Measurements from ENCODE around the gene DNAJC22. TPM values are rescaled to one million over a fixed set of nuclear protein-coding genes. Genes with fewer than 3 reads are reported as not detected.

The DNAJC22 gene
- 10 to 100 TPM; 29.0 to 34.2 TPM for total RNA-seq

- DNase-seq = peak; percentile 40
- intact Hi-C loops (cut with DNase I) = no loop called here
- peak within 1 kb of the TSS; percentile 38 for H3K4me3 ChIP-seq
- peak within 1 kb of the TSS; percentile 22 to 56 for H3K9ac ChIP-seq (ENCODE audit: low read depth in 2 of 2, low read length in 2 of 2)
- peaks cover 56% of the 10 kb centered on the region for H3K27me3 ChIP-seq
- TF ChIP-seq, protein P1, sequence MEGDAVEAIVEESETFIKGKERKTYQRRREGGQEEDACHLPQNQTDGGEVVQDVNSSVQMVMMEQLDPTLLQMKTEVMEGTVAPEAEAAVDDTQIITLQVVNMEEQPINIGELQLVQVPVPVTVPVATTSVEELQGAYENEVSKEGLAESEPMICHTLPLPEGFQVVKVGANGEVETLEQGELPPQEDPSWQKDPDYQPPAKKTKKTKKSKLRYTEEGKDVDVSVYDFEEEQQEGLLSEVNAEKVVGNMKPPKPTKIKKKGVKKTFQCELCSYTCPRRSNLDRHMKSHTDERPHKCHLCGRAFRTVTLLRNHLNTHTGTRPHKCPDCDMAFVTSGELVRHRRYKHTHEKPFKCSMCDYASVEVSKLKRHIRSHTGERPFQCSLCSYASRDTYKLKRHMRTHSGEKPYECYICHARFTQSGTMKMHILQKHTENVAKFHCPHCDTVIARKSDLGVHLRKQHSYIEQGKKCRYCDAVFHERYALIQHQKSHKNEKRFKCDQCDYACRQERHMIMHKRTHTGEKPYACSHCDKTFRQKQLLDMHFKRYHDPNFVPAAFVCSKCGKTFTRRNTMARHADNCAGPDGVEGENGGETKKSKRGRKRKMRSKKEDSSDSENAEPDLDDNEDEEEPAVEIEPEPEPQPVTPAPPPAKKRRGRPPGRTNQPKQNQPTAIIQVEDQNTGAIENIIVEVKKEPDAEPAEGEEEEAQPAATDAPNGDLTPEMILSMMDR (IDR thresholded peaks at IDR 0.05) = no peak
- H3K36me3 ChIP-seq = no peaks in the 10 kb centered on the region
- H3K9me3 ChIP-seq = no peaks in the 10 kb centered on the region
- H3K27ac ChIP-seq = no peak within 1 kb of the TSS
- H3K4me1 ChIP-seq = peaks cover 42% of the 10 kb centered on the region
These were observed at the start of gene DNAJC22 for GRCh38 chr12:49346659-49347310. TSS of gene DNAJC22 (plus strand) at chr12:49346888. CDS start at chr12:49348873, 1,985 bp downstream.

- Histone ChIP-seq H3K4me1 (peaks cover 12% of the 10 kb centered on the region), H3K27ac (no peak overlapping the region), H3K9ac (ENCODE audit: low read depth in 2 of 2, low read length in 2 of 2) (no peak overlapping the region), H3K36me3 (no peaks in the 10 kb centered on the region), H3K27me3 (peaks cover 47% of the 10 kb centered on the region), H3K9me3 (no peaks in the 10 kb centered on the region), H3K4me3 (no peak overlapping the region)
- TF ChIP-seq, protein P1 (IDR thresholded peaks at IDR 0.05) = no peak
- intact Hi-C loops (cut with DNase I) = no loop called here
- no peak for DNase-seq
These were observed 49.0 kb upstream of the DNAJC22 start for GRCh38 chr12:49297695-49298060.

DNA sequence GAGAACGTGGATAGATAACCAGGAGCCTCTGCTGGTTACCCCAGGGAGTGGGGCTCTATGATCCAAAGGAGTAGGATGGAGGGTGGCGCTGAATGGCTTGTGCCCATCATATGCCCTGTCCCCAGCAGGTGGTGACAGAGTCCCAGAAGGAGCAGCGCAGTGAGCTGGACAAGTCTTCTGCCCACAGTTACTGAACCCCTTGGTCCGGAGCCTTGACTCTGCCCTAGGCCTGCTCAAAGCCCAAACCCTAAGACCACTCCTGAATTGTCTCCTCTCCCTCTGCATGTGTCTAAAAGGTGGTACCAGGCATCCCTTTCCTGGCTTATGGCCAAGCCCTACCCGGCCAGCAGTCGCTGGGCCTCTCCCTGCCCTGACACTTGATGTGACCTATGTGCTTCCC, 48.5 kb upstream of the DNAJC22 start:
- Histone ChIP-seq H3K36me3 (no peaks in the 10 kb centered on the region), H3K4me3 (no peak overlapping the region), H3K27ac (no peak overlapping the region), H3K4me1 (peaks cover 12% of the 10 kb centered on the region), H3K9ac (ENCODE audit: low read depth in 2 of 2, low read length in 2 of 2) (no peak overlapping the region), H3K9me3 (no peaks in the 10 kb centered on the region), H3K27me3 (peaks cover 47% of the 10 kb centered on the region)
- DNase-seq = no peak
- intact Hi-C loops (cut with DNase I) = no loop called here
- TF ChIP-seq, protein P1 (IDR thresholded peaks at IDR 0.05) = peak; percentile 12

DNA sequence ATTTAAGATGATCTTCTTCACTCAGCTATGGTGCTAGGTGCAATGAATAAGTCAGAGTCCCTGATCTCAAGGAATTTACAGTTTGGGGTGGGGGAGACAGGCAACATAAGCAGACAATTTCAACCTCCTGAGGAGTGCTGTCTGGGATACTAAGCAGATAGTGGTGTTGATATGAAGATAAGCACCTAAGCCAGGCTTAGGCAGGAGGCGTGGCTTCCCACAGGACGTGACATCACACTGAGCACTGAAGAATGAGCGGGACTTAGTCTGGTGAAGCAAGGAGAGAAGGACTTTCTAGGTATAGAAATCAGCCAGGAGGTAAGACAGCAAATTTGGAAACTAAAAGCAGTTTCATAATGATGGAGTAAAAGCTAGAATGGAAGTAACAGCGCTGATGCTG, 44.9 kb upstream of the DNAJC22 start:
- Histone ChIP-seq H3K9ac (ENCODE audit: low read depth in 2 of 2, low read length in 2 of 2) (no peak overlapping the region), H3K9me3 (no peaks in the 10 kb centered on the region), H3K27ac (no peak overlapping the region), H3K4me1 (peaks cover 10% of the 10 kb centered on the region), H3K36me3 (no peaks in the 10 kb centered on the region), H3K4me3 (no peak overlapping the region), H3K27me3 (peaks cover 21% of the 10 kb centered on the region)
- intact Hi-C loops (cut with DNase I) = no loop called here
- TF ChIP-seq, protein P1 (IDR thresholded peaks at IDR 0.05) = no peak
- no peak for DNase-seq

DNA sequence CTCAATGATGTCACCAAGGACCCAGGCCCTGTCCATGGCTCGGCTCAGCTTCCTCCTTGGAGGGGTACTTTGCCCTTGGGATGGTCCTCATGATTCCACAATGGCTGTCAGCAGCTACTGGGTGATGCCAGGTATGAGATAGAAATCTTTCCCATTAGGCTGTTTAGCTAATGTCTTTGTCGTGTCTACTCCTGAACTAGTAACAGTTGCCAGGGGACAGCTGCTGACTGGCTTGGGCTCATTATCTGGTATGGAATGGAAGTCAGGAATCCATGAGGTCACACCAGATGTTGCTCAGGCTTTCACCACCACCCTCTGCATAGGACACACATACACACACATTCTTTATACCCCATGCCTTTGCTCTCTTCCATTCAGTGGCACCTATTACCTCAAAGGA, 42.5 kb upstream of the DNAJC22 start:
- no peak overlapping the region for H3K9ac ChIP-seq (ENCODE audit: low read depth in 2 of 2, low read length in 2 of 2)
- H3K9me3 ChIP-seq = no peaks in the 10 kb centered on the region
- H3K27me3 ChIP-seq = no peaks in the 10 kb centered on the region
- TF ChIP-seq, protein P1 (IDR thresholded peaks at IDR 0.05) = no peak
- no peak overlapping the region for H3K27ac ChIP-seq
- no peak for DNase-seq
- H3K4me1 ChIP-seq = no peaks in the 10 kb centered on the region
- H3K36me3 ChIP-seq = no peaks in the 10 kb centered on the region
- intact Hi-C loops (cut with DNase I) = no loop called here
- H3K4me3 ChIP-seq = no peak overlapping the region

All from colonic mucosa (tissue), 4 donors.